Keratinocyte (primary cell): ENCODE measurements around the gene KSR1.

Source experiments
- CTCF ChIP-seq, 3 experiments: IDR thresholded peaks in 1 of 3; conservative IDR thresholded peaks in 1 of 3; optimal IDR thresholded peaks in 1 of 3; 2 replicates in 2 of 3; 3 replicates in 1 of 3; pipeline versions ENCODE3 to v1.5.1; 2011; ENCODE audit warnings: low read length in 3 of 3, mild to moderate bottlenecking in 3 of 3, moderate library complexity in 2 of 3, control low read depth in 1 of 3, inconsistent platforms in 1 of 3; ENCODE audit not compliant: insufficient read depth in 2 of 3; ENCODE audit errors: extremely low read depth in 1 of 3
- EZH2 ChIP-seq: IDR thresholded peaks from one replicate; pipeline ENCODE4 v1.6.1; 2012; ENCODE audit warnings: inconsistent platforms, mild to moderate bottlenecking, low read length, moderate library complexity

DNA sequence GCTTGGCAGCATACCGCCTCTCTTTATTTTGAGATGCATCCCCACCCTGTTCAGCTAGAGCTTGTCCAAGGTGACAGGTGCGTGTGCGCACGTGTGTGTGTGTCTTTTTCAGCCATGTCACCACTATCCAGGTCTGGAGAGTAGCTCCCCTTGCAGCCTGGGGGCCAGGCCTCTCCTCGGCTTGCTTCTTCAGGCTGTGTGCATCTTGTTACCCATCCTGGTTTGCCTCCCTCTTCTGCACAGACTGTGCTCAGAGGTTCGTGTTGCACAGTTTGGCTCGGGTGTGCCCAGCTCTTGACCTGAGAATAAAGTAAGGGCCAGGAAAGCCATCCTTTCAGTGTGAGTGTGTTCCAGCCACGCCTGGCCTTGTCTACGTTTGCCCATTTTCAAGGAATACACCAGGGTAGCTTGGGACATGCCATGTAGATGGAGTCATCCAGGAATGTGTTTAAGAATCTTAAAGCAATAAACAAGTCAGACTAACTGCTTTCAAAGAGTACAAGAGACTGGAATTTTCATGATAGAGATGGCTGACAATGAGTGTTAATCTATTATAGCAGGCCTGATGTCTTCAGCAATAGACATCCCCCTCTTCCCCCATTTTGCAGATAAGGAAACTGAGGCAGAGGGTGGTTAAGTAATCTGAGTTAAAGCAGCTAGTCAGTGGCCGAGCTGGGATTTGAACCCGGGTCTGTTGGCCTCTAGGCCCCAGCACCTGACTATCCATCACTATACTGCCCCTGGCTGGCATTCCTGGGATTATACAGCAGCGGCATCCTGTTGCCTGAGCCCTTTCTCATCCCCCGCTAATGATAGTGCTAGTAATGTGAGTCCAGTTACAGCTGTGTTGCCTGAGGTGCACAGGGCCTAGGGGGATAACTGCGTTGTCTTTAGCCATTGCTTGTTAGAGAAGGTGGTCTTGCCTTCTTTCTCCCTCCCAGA, 77.9 kb downstream of the KSR1 start:
- peak in 1 of 3 experiments; percentile 13 for TF ChIP-seq CTCF (optimal IDR thresholded peaks at IDR 0.05 in 1 of 3, IDR thresholded peaks at IDR 0.05 in 1 of 3, conservative IDR thresholded peaks at IDR 0.05 in 1 of 3; ENCODE audit: extremely low read depth in 1 of 3, insufficient read depth in 2 of 3, low read length in 3 of 3)
- no peak for TF ChIP-seq EZH2
